Measurements from ENCODE around the gene TPMT. TPM values are rescaled to one million over a fixed set of nuclear protein-coding genes. Genes with fewer than 3 reads are reported as not detected.

Gene TPMT
- total RNA-seq, 4 donors from 2014 or later: 6.7 to 14.4 (median 9.7) TPM

GRCh38 chr6:18090349-18090786 is 64.5 kb downstream of the TPMT start:
- no peak overlapping the region for H3K27ac ChIP-seq
- H3K9me3 ChIP-seq: peaks cover 13% of the 10 kb centered on the region
- DNase-seq (ENCODE audit: low spot score in 2 of 2): no peak
- no peaks in the 10 kb centered on the region for H3K4me1 ChIP-seq
- H3K36me3 ChIP-seq: no peaks in the 10 kb centered on the region
- no peaks in the 10 kb centered on the region for H3K27me3 ChIP-seq
- no peak overlapping the region for H3K4me3 ChIP-seq
- 72% methylated on average over 1 of the region's 1 CpG for WGBS
- TF ChIP-seq POLR2A (IDR thresholded peaks at IDR 0.05): no peak
- no peak for TF ChIP-seq POLR2AphosphoS5 (IDR thresholded peaks at IDR 0.05)
- TF ChIP-seq EP300 (IDR thresholded peaks at IDR 0.05): no peak
- no peak for TF ChIP-seq CTCF (IDR thresholded peaks at IDR 0.05)

- no peak for TF ChIP-seq POLR2AphosphoS5 (IDR thresholded peaks at IDR 0.05)
- TF ChIP-seq EP300 (IDR thresholded peaks at IDR 0.05): no peak
- TF ChIP-seq CTCF (IDR thresholded peaks at IDR 0.05): no peak
- no peak for TF ChIP-seq POLR2A (IDR thresholded peaks at IDR 0.05)
- Histone ChIP-seq H3K9me3 (peaks cover 13% of the 10 kb centered on the region), H3K4me3 (no peak overlapping the region), H3K4me1 (no peaks in the 10 kb centered on the region), H3K36me3 (no peaks in the 10 kb centered on the region), H3K27me3 (no peaks in the 10 kb centered on the region), H3K27ac (no peak overlapping the region)
- 85% methylated on average over 5 of the region's 5 CpGs for WGBS
- no peak for DNase-seq (ENCODE audit: low spot score in 2 of 2)
Observed at GRCh38 chr6:18088419-18089296, 66.2 kb downstream of the TPMT start.

- TF ChIP-seq CTCF (IDR thresholded peaks at IDR 0.05) (no peak), POLR2AphosphoS5 (IDR thresholded peaks at IDR 0.05) (no peak), POLR2A (IDR thresholded peaks at IDR 0.05) (no peak), EP300 (IDR thresholded peaks at IDR 0.05) (no peak)
- WGBS: 82% methylated on average over 5 of the region's 5 CpGs
- Histone ChIP-seq H3K4me3 (no peak overlapping the region), H3K27me3 (no peaks in the 10 kb centered on the region), H3K36me3 (no peaks in the 10 kb centered on the region), H3K27ac (no peak overlapping the region), H3K4me1 (no peaks in the 10 kb centered on the region), H3K9me3 (peaks cover 13% of the 10 kb centered on the region)
- DNase-seq (ENCODE audit: low spot score in 2 of 2): no peak
Observed at GRCh38 chr6:18087396-18088165, 67.3 kb downstream of the TPMT start.

GRCh38 chr6:18081025-18081668 is 73.7 kb downstream of the TPMT start:
- no peak for TF ChIP-seq POLR2AphosphoS5 (IDR thresholded peaks at IDR 0.05)
- 88% methylated on average over 11 of the region's 11 CpGs for WGBS
- Histone ChIP-seq H3K4me3 (no peak overlapping the region), H3K27me3 (no peaks in the 10 kb centered on the region), H3K4me1 (no peaks in the 10 kb centered on the region), H3K9me3 (no peaks in the 10 kb centered on the region), H3K36me3 (no peaks in the 10 kb centered on the region), H3K27ac (no peak overlapping the region)
- DNase-seq (ENCODE audit: low spot score in 2 of 2): no peak

- Histone ChIP-seq H3K36me3 (no peaks in the 10 kb centered on the region), H3K27me3 (no peaks in the 10 kb centered on the region), H3K9me3 (no peaks in the 10 kb centered on the region), H3K4me3 (no peak overlapping the region), H3K27ac (no peak overlapping the region), H3K4me1 (no peaks in the 10 kb centered on the region)
- no peak for DNase-seq (ENCODE audit: low spot score in 2 of 2)
- WGBS: 96% methylated on average over 4 of the region's 4 CpGs
- TF ChIP-seq CTCF (IDR thresholded peaks at IDR 0.05): no peak
- TF ChIP-seq EP300 (IDR thresholded peaks at IDR 0.05): no peak
- no peak for TF ChIP-seq POLR2A (IDR thresholded peaks at IDR 0.05)
- no peak for TF ChIP-seq POLR2AphosphoS5 (IDR thresholded peaks at IDR 0.05)
Observed at GRCh38 chr6:18080544-18080943, 74.3 kb downstream of the TPMT start.

Data from suprapubic skin (tissue), 4 donors.